Neural cell (in vitro differentiated cells): ENCODE data around the gene FBXO30. TPM values are rescaled to one million over a fixed set of nuclear protein-coding genes. Genes with fewer than 3 reads are reported as not detected.

Experiments used
- H2AFZ ChIP-seq: fragments of 200-600, 300-800 bp; sonication (generic), shearing (Covaris generic); 2 replicates; pipeline ENCODE4 v1.6.0; 2014; ENCODE audit warnings: low read depth, mild to moderate bottlenecking, antibody characterized with exemption, low read length, moderate library complexity
- H3F3A ChIP-seq: fragments of 200-600 bp; shearing (Covaris generic); 2 replicates; pipeline ENCODE4 v1.6.1; 2016; ENCODE audit warnings: mild to moderate bottlenecking, moderate library complexity, mixed read lengths, antibody characterized with exemption, low read length; ENCODE audit not compliant: insufficient read depth, poor library complexity, severe bottlenecking
- H3K27ac ChIP-seq: fragments of 200-600, 300-800 bp; sonication (generic), shearing (Covaris generic); 2 replicates; pipeline ENCODE4 v1.5.1; 2014; ENCODE audit warnings: mild to moderate bottlenecking, low read length, moderate library complexity
- H3K27me3 ChIP-seq: fragments of 300-800, 200-600 bp; sonication (generic), shearing (Covaris generic); 2 replicates; pipeline ENCODE4 v1.6.0; 2014; ENCODE audit warnings: mild to moderate bottlenecking, low read depth, low read length, moderate library complexity; ENCODE audit not compliant: insufficient read depth
- H3K36me3 ChIP-seq: fragments of 300-800, 200-600 bp; sonication (generic), shearing (Covaris generic); 2 replicates; pipeline ENCODE4 v1.5.1; 2014; ENCODE audit warnings: mild to moderate bottlenecking, antibody characterized with exemption, low read length, moderate library complexity; ENCODE audit not compliant: insufficient read depth
- H3K4me2 ChIP-seq: fragments of 300-800, 200-600 bp; sonication (generic), shearing (Covaris generic); 2 replicates; pipeline ENCODE4 v1.6.0; 2014; ENCODE audit warnings: mild to moderate bottlenecking, low read length
- H3K4me3 ChIP-seq: fragments of 300-800, 200-600 bp; sonication (generic), shearing (Covaris generic); 2 replicates; pipeline ENCODE4 v1.5.1; 2014; ENCODE audit warnings: mild to moderate bottlenecking, low read length, moderate library complexity
- H3K79me2 ChIP-seq: fragments of 200-600 bp; shearing (Covaris generic); replicated peaks from 2 replicates; pipeline ENCODE4 v1.6.0; 2014; ENCODE audit warnings: mild to moderate bottlenecking, low read length, moderate library complexity; ENCODE audit not compliant: insufficient read depth
- H3K9ac ChIP-seq: fragments of 300-800, 200-600 bp; sonication (generic), shearing (Covaris generic); 2 replicates; pipeline ENCODE4 v1.6.1; 2016; ENCODE audit warnings: mild to moderate bottlenecking, low read length, mixed read lengths
- H3K9me2 ChIP-seq: fragments of 200-600 bp; shearing (Covaris generic); 2 replicates; pipeline ENCODE4 v1.6.1; 2016; ENCODE audit warnings: mild to moderate bottlenecking, low read length, mixed read lengths; ENCODE audit not compliant: insufficient read depth
- H3K9me3 ChIP-seq: fragments of 200-600, 300-800 bp; sonication (generic), shearing (Covaris generic); 2 replicates; pipeline ENCODE4 v1.6.1; 2016; ENCODE audit warnings: mild to moderate bottlenecking, mixed run types, low read length, moderate library complexity, mixed read lengths
- H4K20me1 ChIP-seq: fragments of 200-600 bp; shearing (Covaris generic); 2 replicates; pipeline ENCODE4 v1.6.1; 2016; ENCODE audit warnings: mild to moderate bottlenecking, mixed run types; ENCODE audit not compliant: insufficient read depth
- EP300 ChIP-seq: fragments of 450-650 bp; conservative IDR thresholded peaks from 2 replicates; pipeline ENCODE4 v1.6.1; 2014; ENCODE audit warnings: antibody characterized with exemption, mild to moderate bottlenecking, moderate library complexity; ENCODE audit not compliant: poor library complexity, severe bottlenecking
- EZH2 ChIP-seq: fragments of 200-600, 300-800 bp; shearing (Covaris generic), sonication (generic); IDR thresholded peaks from 2 replicates; pipeline ENCODE4 v1.6.1; 2014; ENCODE audit warnings: antibody characterized with exemption, low read length, borderline replicate concordance, mild to moderate bottlenecking; ENCODE audit not compliant: insufficient read depth, poor library complexity, severe bottlenecking
- MXI1 ChIP-seq: fragments of 450-650 bp; conservative IDR thresholded peaks from 2 replicates; pipeline ENCODE4 v1.6.1; 2014; ENCODE audit warnings: antibody characterized with exemption, mild to moderate bottlenecking; ENCODE audit not compliant: poor library complexity, severe bottlenecking
- POLR2AphosphoS5 ChIP-seq: IDR thresholded peaks from 2 replicates; pipeline ENCODE4 v1.6.1; 2012
- RAD21 ChIP-seq: fragments of 450-650 bp; conservative IDR thresholded peaks from 2 replicates; pipeline ENCODE4 v1.6.1; 2014; ENCODE audit warnings: antibody characterized with exemption, mild to moderate bottlenecking, moderate library complexity
- SMC3 ChIP-seq: fragments of 450-650 bp; conservative IDR thresholded peaks from 2 replicates; pipeline ENCODE4 v1.6.1; 2014; ENCODE audit warnings: antibody characterized with exemption, mild to moderate bottlenecking, moderate library complexity; ENCODE audit not compliant: poor library complexity
- TAF1 ChIP-seq: IDR thresholded peaks from 2 replicates; pipeline ENCODE4 v1.6.1; 2012; ENCODE audit warnings: low read depth
- polyA plus RNA-seq: library from polyadenylated mRNA; depleted of rRNA; stranded (reverse); fragments of >200 nt; gene quantifications from 2 replicates; pipeline ENCODE4 v1.2.3, GENCODE V29; 2014
- TF ChIP-seq, protein P1 (sequence below): fragments of 450-650 bp; IDR thresholded peaks from 2 replicates; pipeline ENCODE4 v1.5.1; 2014; ENCODE audit warnings: antibody characterized with exemption, mild to moderate bottlenecking, moderate library complexity; ENCODE audit not compliant: poor library complexity, severe bottlenecking
- TF ChIP-seq, protein P2 (sequence below): IDR thresholded peaks from 2 replicates; pipeline ENCODE4 v1.6.1; 2012; ENCODE audit warnings: borderline replicate concordance

Gene FBXO30
- polyA plus RNA-seq, 1 donor from 2014 or later = 14.0 TPM

DNA sequence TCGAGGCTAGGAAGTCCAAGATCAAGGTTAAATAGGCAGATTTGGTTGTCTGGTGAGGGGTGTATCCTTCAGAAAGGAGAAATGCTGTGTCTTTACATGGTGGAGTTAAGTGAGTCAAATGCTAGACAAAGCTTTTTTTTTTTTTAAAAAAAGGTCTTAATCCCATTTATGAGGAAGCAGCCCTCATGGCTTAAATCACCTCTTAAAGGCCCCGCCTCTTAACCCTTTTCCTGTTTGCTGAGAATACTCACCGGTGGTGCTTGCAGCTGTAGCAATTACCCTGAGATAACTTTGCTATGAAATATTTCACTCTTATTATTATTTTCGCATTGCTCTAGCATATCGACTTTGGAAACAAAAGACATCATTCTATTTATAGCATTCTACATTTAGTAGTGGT is 30.8 kb downstream of the FBXO30 start:
- no peak overlapping the region for H3K27ac ChIP-seq
- no peaks in the 10 kb centered on the region for H3F3A ChIP-seq
- TF ChIP-seq EZH2 (no peak), TAF1 (no peak), POLR2AphosphoS5 (no peak), RAD21 (no peak), MXI1 (no peak), EP300 (no peak)
- TF ChIP-seq, protein P1, sequence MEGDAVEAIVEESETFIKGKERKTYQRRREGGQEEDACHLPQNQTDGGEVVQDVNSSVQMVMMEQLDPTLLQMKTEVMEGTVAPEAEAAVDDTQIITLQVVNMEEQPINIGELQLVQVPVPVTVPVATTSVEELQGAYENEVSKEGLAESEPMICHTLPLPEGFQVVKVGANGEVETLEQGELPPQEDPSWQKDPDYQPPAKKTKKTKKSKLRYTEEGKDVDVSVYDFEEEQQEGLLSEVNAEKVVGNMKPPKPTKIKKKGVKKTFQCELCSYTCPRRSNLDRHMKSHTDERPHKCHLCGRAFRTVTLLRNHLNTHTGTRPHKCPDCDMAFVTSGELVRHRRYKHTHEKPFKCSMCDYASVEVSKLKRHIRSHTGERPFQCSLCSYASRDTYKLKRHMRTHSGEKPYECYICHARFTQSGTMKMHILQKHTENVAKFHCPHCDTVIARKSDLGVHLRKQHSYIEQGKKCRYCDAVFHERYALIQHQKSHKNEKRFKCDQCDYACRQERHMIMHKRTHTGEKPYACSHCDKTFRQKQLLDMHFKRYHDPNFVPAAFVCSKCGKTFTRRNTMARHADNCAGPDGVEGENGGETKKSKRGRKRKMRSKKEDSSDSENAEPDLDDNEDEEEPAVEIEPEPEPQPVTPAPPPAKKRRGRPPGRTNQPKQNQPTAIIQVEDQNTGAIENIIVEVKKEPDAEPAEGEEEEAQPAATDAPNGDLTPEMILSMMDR = no peak
- H3K4me3 ChIP-seq = no peak overlapping the region
- no peak overlapping the region for H3K4me2 ChIP-seq
- peaks cover 9% of the 10 kb centered on the region for H3K36me3 ChIP-seq
- no peaks in the 10 kb centered on the region for H3K27me3 ChIP-seq
- no peak overlapping the region for H2AFZ ChIP-seq
- no peak overlapping the region for H3K9ac ChIP-seq
- H3K79me2 ChIP-seq = no peaks in the 10 kb centered on the region
- no peaks in the 10 kb centered on the region for H3K9me2 ChIP-seq
- H3K9me3 ChIP-seq = peaks cover 8% of the 10 kb centered on the region
- H4K20me1 ChIP-seq = no peaks in the 10 kb centered on the region

DNA sequence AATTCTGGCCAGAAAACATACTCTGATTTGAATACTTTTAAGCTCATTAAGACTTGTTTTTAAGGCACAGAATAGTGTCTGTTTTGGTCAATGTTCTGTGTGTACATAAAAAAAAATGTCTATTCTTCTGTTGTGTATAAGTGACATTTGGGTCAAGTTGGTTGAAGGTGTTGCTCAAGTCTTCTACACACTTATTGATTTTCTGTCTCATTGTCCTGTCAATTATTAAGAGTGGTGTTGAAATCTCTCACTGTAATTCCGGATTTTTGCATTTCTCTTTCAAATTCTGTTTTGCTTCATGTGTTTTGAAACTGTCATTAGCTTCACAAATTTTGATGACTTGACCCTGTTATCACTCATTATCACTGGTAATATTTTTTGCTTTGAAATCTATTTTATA is 41.7 kb downstream of the FBXO30 start:
- no peaks in the 10 kb centered on the region for H3K9me2 ChIP-seq
- H4K20me1 ChIP-seq = no peaks in the 10 kb centered on the region
- H2AFZ ChIP-seq = no peak overlapping the region
- no peak overlapping the region for H3K4me3 ChIP-seq
- H3K79me2 ChIP-seq = no peaks in the 10 kb centered on the region
- no peaks in the 10 kb centered on the region for H3K27me3 ChIP-seq
- no peaks in the 10 kb centered on the region for H3K36me3 ChIP-seq
- no peak overlapping the region for H3K9ac ChIP-seq
- TF ChIP-seq RAD21 (no peak), EP300 (no peak), EZH2 (no peak), MXI1 (no peak), TAF1 (no peak), POLR2AphosphoS5 (no peak), SMC3 (no peak)
- TF ChIP-seq, protein P2, sequence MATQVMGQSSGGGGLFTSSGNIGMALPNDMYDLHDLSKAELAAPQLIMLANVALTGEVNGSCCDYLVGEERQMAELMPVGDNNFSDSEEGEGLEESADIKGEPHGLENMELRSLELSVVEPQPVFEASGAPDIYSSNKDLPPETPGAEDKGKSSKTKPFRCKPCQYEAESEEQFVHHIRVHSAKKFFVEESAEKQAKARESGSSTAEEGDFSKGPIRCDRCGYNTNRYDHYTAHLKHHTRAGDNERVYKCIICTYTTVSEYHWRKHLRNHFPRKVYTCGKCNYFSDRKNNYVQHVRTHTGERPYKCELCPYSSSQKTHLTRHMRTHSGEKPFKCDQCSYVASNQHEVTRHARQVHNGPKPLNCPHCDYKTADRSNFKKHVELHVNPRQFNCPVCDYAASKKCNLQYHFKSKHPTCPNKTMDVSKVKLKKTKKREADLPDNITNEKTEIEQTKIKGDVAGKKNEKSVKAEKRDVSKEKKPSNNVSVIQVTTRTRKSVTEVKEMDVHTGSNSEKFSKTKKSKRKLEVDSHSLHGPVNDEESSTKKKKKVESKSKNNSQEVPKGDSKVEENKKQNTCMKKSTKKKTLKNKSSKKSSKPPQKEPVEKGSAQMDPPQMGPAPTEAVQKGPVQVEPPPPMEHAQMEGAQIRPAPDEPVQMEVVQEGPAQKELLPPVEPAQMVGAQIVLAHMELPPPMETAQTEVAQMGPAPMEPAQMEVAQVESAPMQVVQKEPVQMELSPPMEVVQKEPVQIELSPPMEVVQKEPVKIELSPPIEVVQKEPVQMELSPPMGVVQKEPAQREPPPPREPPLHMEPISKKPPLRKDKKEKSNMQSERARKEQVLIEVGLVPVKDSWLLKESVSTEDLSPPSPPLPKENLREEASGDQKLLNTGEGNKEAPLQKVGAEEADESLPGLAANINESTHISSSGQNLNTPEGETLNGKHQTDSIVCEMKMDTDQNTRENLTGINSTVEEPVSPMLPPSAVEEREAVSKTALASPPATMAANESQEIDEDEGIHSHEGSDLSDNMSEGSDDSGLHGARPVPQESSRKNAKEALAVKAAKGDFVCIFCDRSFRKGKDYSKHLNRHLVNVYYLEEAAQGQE = no peak
- TF ChIP-seq, protein P1 = no peak
- peaks cover 3% of the 10 kb centered on the region for H3K9me3 ChIP-seq
- H3F3A ChIP-seq = no peaks in the 10 kb centered on the region
- H3K27ac ChIP-seq = no peak overlapping the region
- H3K4me2 ChIP-seq = no peak overlapping the region
